HG02588 (cell line): ENCODE results near the gene FRMD1.

Source experiments
- ATAC-seq: cut with Tn5 transposase; IDR thresholded peaks from one replicate; pipeline ENCODE4 v1.9.1; 2021; ENCODE audit warnings: mild to moderate bottlenecking, moderate library complexity; ENCODE audit not compliant: unreplicated experiment

The FRMD1 gene

DNA sequence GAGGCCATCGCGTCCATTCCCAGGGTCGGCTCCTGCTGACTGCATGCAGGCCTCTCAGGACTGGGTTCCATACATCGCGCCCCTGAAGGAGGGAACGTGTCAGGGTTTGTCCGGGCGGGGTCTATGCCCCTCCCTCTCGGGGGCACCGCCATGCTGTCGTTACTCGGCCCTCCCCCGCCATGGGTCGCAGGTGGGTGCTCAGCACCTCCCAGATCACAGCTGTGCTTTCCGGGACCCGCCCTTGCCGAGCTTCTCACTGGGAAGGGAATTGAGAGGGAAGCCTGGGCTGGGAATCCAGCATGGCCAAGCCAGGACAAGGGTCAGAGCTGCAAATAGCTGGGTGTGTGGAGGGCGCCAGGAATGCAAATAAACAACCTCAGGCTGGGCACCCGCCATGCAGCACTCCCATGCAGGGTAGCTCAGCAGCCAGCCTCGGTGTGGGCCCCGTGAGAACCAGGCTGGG lies at the start of gene FRMD1:
FRMD1 (minus strand) TSS at position 270 of the 463 bp plus-strand sequence; CDS start at position 152, 118 bp downstream.
- ATAC-seq = no peak

DNA sequence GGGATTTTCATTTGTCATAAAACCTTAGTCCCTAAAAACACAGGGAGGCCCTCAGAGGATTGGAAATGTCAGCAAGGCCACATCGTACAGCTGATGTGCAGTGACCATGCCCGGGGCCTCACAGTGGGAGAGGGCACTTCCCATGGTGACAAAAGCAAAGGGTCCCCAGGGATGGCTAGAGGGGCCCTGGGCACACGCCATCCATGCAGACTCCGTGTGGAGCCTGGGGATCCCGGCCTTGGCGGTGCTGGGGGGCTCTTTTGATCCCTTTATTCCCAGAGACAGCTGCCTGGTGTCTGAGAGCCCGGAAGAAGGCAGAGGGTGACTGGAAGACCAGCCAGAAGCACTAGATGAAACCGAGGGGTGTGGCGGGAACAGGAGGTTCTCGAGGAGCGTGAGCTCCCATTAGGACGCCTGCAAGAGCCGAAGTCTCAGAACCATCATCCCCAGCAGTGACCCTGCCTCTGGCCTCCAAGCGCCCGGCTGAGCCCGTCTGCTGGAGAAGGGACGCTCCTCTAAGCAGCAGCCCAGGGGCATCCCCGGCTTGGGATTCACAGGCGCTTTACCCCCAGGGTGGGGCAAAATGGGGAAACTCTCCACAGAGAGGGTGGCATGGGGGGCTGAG lies 49.1 kb upstream of the FRMD1 start:
- ATAC-seq = no peak

DNA sequence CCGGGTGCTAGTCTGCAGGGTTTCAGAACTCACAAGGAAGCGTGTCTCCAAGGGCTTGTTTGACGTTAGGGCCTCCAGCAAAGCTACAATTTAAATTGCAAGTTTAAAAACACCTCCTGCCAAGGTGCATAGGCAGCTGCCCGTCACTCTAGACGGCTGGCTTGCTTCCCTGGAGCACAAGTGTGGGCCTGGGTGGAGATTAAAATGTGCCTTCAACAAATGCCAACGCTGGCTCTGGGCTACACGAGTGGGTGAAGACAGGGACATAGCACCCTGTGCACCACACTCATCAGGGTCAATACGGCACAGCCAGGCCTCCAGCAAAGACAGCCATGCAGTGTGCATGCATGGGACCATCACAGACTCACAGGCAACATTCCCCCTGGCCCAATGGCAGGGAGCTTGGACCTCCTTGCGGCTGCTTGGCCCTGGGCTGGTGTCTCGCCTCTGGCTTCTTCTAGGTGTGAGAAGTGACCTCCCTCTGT lies 48.4 kb upstream of the FRMD1 start:
- no peak for ATAC-seq

DNA sequence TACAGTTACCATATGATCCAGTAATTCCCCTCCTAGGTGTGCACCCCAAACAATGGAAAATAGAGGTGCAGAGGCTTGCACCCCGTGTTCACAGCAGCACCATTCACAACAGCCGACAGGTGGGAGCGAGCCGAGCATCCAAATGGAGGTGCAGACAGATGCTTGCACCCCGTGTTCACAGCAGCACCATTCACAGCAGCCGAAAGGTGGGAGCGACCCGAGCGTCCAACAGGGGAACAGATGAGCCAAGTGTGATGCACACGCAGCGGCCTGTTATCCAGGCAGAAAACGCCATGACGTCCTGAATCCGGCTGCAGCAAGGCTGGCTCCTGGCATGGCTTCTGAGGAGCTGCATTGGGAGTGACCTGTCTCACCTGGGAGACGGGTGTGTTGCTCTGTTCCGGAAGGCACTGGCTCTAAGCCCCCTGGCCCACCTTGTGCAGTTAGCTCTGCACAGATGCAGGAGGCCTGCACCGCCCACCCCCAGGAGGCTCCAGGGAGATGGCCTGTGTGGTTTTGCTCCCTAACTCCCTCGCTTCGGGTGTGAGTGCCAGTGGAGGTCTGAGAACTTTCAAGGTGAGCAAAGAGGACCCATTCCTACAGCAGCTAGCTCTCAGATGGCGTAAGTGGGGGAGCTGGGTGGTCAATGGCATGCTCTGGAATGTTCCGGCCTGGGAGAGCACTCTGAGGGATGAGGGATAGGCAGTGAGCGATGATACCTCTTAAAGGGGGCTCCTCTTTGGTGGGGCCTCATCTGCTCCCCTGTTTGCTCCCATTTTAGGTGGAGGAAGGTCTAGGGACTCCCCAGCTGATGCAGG lies 47.8 kb upstream of the FRMD1 start:
- no peak for ATAC-seq

DNA sequence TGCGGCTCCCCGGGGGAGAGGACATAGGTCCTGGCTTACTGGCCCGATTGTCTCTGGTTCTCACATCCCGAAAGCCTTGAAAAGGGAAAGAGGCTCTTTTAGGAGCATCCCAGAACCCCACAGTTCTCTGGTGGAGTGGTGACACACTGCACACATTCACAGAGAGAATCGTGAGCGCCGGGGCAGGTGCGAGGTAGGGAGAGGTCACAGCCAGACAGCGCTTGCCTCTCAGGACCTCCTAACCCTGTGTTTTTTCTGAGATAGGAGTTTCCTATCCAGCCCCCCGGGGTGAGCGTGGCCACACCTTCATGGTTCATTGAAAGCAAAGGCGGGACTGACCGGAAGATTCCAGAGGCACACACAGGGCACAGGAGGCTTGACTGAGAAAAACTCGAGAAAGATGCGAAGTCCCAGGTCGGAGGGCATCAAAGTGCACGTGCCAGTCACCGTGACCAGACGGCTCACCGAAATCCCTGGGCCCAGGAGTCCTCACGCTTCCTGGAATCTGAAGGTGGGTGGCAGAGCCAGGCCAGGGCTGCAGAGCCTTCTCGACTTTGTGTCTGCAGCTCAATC lies 46.5 kb upstream of the FRMD1 start:
- ATAC-seq = no peak

DNA sequence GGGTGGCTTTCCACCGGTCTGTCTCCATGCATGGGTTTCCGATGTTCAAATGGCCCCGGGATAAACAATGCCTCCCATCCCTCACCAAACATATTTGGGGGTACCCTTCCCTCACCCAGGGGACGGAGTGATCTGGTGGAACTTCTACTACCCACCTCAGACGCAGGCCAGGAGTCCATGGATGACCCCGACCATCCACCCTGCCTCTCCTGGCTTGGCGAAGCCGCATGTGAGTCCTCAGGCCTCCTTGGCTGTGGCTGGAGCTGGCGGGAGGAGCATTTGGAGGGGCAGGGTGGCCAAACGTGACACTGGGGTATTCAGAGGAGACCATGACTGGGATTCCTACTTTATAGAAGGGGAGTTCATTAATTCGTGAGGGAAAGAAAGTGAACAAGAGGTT lies 45.9 kb upstream of the FRMD1 start:
- ATAC-seq = no peak

DNA sequence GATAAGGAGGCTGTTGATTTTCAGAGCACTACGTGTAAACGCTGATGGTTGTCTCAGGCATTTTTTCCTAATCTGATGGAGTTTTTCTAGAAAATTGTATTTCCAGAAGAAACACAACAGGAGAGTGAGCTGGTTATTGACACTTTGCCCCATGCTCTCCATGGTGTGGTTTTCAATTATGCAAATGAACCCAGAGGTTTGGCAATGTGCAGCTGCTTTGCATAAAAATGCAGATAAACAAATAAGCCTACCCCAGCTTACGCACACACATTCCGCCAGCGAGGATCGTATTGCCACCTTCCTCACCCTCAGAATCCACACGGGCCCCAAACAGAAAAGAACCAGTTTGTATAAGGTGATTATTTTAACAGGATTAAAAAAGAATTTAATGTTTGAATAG lies 45.1 kb upstream of the FRMD1 start:
- no peak for ATAC-seq

DNA sequence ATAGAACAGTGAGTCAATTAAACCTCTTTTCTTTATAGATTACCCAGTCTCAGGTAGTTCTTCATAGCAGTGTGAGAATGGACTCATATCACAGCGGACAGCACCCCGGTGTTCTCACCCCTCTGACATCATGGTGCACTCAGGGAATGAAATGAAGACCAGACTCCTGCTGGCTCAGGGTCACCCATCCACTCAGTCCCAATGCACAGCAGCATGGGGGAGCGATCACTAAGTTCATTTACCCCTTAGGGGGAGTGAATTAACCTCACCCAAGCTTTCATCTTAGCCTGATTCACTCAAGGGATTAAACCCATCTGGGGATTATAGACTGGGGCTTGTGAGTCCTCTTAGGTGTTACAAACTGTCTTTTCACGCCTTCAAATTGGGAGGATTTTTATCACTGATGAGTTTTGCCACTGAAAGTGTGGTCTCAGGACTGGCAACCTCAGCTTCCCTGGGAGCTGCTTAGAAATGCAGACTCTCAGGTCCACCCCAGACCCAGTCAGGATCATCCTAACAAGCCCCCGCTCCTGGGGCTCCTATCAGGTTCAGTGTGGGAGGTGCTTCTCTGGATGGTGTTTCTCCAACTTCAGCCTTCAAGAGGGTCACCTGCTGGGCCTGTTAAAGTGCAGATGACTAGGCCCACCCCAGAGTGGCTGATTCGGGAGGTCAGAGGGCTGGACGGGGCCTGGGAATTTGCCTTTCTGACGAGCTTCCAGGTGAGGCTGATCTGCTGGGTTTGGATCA lies 44.3 kb upstream of the FRMD1 start:
- ATAC-seq = no peak

DNA sequence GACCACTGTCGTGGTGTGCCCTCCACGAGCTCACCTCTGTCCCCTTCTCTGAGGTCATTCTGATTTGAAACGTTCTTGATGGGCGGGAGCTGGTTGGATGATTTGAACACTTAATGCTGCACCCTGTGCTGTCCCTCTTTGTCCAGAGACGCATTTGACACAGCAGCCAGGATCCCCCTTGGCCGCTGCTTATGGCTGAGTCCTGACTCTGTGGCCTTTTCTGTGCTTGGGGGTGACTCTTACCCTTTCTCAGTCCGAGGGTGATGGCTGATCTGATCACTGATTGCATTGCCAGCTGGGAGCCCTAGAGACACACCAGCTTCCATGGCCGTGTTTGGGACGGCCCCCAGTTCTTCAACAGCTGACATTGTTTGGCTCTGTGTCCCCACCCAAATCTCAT lies 43.5 kb upstream of the FRMD1 start:
- ATAC-seq = no peak

DNA sequence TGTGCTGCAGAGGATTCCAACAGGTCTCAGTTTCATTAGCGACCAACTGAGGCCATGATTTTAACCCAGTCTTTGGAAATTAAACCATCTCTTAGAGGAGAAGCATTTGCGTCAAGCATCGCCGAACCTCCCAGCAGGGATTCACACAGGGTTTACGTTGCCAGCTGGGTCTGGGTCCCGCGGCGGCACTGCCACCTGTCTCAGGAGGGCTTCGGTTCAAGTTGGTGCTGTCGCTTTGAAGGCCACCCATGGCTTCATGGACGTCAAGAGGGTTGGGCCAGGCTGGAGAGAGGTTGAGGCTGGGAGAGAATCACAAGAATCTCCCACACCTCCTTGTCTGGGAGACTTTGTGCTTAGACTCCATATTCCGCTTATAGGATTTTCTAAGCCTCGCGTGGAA lies 43.0 kb upstream of the FRMD1 start:
- no peak for ATAC-seq

DNA sequence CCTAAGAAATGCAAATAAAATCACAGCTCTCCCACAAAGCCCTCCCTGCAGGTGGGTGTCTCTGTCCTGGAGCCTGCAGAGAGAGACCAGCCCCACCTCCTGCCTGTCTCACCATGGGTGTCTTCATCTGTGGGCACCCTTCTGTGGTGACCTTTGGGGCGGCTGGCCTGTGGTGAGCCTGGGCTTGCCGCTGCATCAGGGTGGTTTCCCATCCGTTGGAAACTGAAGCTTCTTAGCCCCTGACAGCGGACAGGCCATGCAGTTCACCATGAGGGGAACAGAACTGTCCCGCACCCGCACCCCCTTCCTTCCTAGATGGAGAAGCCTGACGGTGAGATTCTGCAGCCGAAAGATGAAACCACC lies 42.3 kb upstream of the FRMD1 start:
- no peak for ATAC-seq

DNA sequence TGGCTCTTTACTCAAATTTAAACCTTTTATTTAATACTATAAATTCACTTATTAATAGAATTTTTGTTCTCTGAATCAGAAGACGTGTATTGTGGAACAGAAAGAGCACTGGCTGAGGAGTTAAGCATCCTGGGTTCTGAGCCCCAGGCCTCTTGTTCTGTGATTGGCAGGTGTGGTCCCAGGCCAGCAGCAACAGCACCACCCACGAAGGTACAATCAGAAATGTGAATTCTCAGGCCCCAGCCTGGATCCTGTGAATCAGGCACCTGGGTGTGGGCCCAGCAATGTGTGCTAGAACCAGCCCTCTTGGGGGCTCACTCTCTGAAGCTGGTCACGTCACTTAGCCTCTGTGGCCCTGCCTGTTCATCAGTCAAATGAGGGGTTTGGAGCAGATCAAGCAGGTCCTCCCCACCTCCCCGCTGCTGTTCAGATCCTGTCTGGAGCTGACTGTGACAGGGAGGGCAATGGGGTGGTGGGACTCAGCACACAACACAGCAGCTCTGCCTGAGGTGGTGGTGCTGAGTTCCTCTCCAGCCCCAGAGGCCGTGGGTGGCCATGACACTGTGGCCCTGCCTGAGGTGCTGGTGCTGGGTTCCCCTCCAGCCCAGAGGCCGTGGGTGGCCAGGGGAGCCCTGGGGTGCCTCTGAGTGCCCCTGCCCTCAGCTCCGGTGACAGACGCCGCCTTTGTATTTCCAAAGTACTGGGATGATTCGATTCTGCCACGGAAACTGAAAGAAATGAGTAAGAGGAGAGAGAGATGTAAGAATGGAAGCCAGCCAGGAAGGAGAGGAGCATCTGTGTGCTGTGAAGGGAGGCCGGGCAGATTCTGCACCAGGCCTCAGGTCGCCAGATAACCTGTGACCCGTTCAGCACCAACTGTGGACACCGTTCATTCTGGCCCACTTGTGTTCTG lies 41.6 kb upstream of the FRMD1 start:
- no peak for ATAC-seq

DNA sequence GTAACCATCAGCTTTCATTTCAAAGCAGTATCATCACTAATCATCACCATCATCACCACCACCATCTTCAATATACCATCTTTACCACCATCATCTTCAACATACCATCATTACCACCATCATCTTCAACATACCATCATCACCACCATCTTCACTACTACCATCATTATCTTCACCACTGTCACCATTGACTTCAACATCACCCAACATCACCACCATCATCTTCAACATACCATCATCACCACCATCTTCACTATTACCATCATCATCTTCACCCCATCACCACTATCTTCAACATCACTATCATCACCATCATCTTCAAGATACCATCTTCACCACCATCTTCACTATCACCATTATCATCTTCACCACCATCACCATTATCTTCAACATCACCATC lies 40.5 kb upstream of the FRMD1 start:
- no peak for ATAC-seq

DNA sequence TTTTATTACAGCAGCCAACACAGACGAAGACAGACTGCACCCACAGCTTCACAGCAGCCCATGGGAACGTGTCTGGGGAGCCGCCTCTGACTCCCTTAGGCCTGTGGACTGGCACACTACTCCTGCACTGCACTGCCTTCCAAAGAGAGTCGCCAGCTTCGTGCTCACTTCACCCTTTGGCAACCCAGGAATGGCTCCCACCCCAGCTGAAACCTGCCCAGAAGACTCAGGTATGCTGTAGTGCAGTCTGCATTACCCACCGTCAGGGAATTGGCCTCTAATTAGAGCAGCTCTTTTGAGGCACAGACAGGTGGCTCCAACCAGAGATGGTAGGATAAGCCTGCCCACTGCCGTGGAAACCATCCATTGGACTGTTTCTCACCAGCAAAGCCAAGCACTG lies 39.9 kb upstream of the FRMD1 start:
- no peak for ATAC-seq

DNA sequence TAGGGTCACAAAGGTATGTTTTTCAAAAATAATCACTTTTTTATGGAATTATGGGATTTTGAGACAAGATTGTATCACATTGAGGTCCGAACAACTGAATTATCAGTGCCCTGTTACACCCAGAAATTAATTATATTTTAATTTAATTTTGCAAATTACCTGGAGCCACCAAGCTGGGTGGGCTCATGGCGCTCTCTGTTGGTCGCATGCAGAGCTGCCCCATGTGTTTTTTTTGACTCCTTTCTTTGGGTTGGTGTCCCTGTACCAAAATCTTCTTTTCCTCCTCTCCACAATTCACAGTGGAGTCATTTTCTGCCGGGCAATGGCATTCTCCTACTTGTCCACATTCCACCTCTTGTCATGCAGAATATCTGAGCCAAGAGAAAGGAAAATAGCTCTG lies 38.9 kb upstream of the FRMD1 start:
- no peak for ATAC-seq

DNA sequence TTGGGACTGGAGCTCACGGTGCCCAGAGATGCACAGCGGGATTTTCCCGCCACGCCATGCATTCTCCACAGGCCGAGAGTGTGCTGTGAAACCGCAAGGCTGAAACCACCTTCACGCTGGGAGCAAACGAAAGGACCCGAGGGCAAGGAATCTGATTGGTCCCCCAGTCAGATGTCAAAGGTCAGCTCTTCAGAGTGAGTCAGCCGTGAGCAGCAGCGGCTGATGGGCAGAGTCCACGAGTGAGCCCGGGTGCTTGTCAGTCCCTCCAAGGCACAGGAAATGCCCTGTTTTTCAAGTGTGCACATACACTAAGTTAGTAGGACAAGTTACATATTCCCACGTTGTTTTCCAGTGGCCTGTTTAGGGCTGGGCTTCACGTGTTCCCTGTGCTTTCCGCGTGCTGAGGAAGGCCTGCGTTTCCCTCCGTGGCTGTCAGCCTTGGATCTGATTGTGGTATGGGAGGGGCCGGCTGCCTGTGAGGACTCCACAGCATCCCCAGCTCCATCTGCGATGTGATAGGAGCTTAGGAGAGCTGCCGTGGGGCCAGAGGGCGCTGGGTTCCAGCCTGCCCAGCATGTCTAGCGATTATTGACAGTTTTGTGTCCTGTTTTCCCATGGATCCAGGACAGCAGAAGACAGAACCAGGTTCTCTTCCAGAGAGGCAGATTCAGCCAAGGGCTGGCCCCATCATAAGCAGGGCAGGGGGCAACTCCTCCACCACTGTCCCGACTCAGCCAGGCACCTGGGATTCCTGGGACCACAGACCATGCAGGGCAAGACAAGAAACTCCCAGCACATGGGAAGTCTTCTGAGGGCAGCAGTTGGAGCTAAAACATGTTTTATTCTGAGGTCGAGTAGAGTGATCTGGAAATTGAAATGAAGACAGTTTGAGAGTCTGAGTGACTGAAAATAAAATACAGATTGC lies 38.2 kb upstream of the FRMD1 start:
- no peak for ATAC-seq

DNA sequence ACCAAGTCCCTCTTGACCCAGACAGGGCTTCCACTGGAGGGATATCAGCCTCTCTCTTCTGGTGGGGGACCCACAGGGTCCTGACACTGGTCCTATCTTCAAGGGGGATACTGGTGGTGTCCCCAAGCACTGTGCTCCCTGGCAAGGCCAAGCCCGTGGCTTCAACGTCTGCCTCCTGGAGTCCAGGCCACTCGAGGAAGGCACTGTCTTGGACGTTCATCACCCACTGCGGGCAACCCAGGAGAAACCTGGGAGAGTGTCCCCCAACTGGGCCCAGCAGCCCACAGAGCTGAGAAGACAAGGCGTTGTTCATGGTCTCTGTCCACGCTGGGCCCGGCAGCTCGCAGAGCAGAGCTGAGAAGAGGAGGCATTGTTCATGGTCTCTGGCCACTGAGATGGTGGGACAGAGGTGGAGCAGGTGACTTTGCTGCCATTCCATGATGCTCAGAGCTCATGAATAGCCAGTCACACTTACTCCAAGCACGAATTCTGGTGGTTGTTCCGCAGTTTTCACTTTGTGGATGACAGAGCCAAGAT lies 37.5 kb upstream of the FRMD1 start:
- ATAC-seq = no peak

DNA sequence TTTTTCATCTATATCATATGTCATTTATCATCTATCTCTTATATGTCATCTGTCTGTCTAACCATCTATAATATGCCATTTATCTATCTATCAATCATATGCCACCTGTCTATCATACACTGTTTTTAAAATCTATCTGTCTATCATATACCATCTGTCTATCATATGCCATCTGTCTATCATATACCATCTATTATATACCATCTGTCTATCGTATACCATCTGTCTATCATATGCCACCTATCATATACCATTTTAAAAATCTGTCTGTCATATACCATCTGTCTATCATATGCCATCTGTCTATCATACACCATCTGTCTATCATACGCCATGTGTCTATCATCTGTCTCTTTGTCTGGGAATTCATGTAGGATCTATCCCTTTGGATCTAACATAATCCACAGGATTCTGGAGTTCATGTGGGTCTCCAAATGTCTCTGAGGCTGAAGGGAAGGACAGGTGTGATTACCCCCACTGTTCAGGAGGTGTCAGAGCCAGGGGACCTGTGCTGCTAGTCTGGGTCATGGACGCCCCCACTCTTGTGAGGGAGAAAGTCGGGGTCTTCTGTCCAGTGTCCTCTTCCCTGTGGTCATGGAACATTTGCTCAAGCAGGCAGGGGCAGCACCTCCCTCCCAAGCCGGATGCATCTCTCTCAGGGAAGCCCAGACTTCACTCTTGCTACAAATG lies 36.9 kb upstream of the FRMD1 start:
- no peak for ATAC-seq
